H1 (cell line): ENCODE data around the gene ARL10. TPM values are rescaled to one million over a fixed set of nuclear protein-coding genes. Genes with fewer than 3 reads are reported as not detected.

Experiments
- CHD7 ChIP-seq: fragments of 300-600 bp; sonication (generic); IDR thresholded peaks from 2 replicates; pipeline ENCODE4 v1.7.1; 2012; ENCODE audit warnings: low read length, moderate library complexity, mild to moderate bottlenecking, inconsistent platforms; ENCODE audit not compliant: insufficient replicate concordance
- KDM1A ChIP-seq: fragments of 200-600, 300-600 bp; sonication (generic); IDR thresholded peaks from 2 replicates; pipeline ENCODE4 v1.7.1; 2016; ENCODE audit warnings: mild to moderate bottlenecking, low read length, borderline replicate concordance
- polyA plus RNA-seq, 7 experiments: library from polyadenylated mRNA; depleted of rRNA in 3 of 7; stranded (reverse) in 5 of 7; unstranded in 2 of 7; fragments of >200 nt in 5 of 7; fragments of 200-250 nt in 2 of 7; gene quantifications; 1 replicate in 5 of 7; 2 replicates in 1 of 7; 4 replicates in 1 of 7; pipeline versions ENCODE4 v1.2.1 to v1.2.3, GENCODE V29; 2011 to 2013; ENCODE audit warnings: missing spikeins in 2 of 7, mixed read lengths in 2 of 7
- total RNA-seq: library from RNA; stranded (reverse); fragmentation: NEBNext Ultra II Directional; extraction: Animal tissue kit (Norgen Biotek cat#: 25700); gene quantifications from 2 replicates; pipeline ENCODE4 v1.2.1, GENCODE V29; 2021

ARL10 gene
- total and polyA plus RNA-seq, 2 of the 8 experiments (the other 6 are each of a cell fraction or from before 2014, with no cell fraction given): 3.1 to 7.4 TPM

DNA sequence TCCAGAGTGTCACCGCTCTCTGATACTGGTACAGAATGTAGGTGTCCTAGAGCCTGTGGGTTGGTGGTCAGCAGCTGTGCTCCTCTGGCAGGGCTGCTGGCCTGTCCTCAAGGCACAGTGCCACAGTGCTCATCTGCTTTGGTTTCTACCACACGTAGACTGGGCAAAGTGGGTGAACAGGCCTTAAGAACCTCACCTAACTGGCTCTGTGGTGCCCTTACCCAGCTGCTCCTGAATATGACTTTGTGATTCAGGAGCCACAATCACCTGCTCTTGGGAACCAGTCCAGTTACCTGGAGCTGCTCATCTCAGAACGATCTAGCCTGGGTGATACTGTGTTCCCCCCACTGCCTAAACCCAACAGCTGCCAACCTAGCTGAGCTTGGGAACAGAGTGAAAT is 16.7 kb downstream of the ARL10 start (continued):
- TF ChIP-seq CHD7 (no peak), KDM1A (no peak)
